SU-DHL-6 (cell line): ENCODE data around the gene AXIN1.

Experiments
- EZH2phosphoT487 ChIP-seq: fragments of 200-600 bp; sonication (generic), shearing (Covaris generic); conservative IDR thresholded peaks from 2 replicates; pipeline ENCODE4 v1.6.1; 2018; ENCODE audit warnings: mild to moderate bottlenecking, antibody characterized with exemption, low read length, moderate library complexity, mixed read lengths
- TF ChIP-seq, protein P1 (sequence below): fragments of 200-600 bp; sonication (generic); IDR thresholded peaks from one replicate; pipeline ENCODE4 v1.5.1; 2017; ENCODE audit warnings: antibody characterized with exemption, mild to moderate bottlenecking, low read length, moderate library complexity; ENCODE audit not compliant: insufficient read depth, poor library complexity, severe bottlenecking

DNA sequence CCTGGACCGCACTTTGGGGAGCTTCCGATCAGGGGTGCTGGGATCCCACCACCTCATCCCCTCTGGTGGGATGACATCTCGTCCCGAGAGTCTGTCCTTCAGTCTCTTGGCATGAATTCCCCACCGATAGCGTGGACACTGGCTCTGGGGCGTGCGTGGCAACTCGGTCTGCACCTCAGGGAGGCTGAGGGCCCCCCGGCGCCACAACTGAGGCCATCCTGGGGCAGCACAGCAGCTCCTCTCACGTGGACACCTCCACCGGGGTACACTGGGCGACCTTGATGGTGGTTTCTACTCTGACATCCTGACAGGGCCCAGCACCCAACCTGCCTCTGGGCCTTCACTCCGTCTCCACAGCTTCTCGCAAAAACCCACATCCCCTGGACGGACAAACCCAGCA lies 61.0 kb downstream of the AXIN1 start:
- TF ChIP-seq, protein P1, sequence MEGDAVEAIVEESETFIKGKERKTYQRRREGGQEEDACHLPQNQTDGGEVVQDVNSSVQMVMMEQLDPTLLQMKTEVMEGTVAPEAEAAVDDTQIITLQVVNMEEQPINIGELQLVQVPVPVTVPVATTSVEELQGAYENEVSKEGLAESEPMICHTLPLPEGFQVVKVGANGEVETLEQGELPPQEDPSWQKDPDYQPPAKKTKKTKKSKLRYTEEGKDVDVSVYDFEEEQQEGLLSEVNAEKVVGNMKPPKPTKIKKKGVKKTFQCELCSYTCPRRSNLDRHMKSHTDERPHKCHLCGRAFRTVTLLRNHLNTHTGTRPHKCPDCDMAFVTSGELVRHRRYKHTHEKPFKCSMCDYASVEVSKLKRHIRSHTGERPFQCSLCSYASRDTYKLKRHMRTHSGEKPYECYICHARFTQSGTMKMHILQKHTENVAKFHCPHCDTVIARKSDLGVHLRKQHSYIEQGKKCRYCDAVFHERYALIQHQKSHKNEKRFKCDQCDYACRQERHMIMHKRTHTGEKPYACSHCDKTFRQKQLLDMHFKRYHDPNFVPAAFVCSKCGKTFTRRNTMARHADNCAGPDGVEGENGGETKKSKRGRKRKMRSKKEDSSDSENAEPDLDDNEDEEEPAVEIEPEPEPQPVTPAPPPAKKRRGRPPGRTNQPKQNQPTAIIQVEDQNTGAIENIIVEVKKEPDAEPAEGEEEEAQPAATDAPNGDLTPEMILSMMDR: no peak
- TF ChIP-seq EZH2phosphoT487: no peak
